GM18498 (cell line): Measurements from ENCODE around the gene PLCL2.
A peak's percentile ranks its signal among the peaks of the same experiment; 100 is the strongest.

Experiments
- ATAC-seq: cut with Tn5 transposase; IDR thresholded peaks from one replicate; pipeline ENCODE4 v1.9.1; 2021; ENCODE audit warnings: mild to moderate bottlenecking, moderate library complexity; ENCODE audit not compliant: unreplicated experiment

PLCL2 gene

GRCh38 chr3:16864610-16865313, 20.0 kb upstream of the PLCL2 start:
- ATAC-seq = no peak

- ATAC-seq = no peak
Observed at GRCh38 chr3:16865335-16865734, 19.4 kb upstream of the PLCL2 start.

GRCh38 chr3:16866571-16866970, 18.2 kb upstream of the PLCL2 start:
- no peak for ATAC-seq

GRCh38 chr3:16868513-16868912, 16.2 kb upstream of the PLCL2 start:
- no peak for ATAC-seq

GRCh38 chr3:16869261-16870005, 15.3 kb upstream of the PLCL2 start:
- no peak for ATAC-seq

GRCh38 chr3:16871915-16872842, 12.6 kb upstream of the PLCL2 start:
- no peak for ATAC-seq

- no peak for ATAC-seq
Observed at GRCh38 chr3:16873872-16874271, 10.9 kb upstream of the PLCL2 start.

GRCh38 chr3:16875876-16876550, 8.7 kb upstream of the PLCL2 start:
- no peak for ATAC-seq

- no peak for ATAC-seq
Observed at GRCh38 chr3:16877505-16877904, 7.2 kb upstream of the PLCL2 start.

- ATAC-seq = no peak
Observed at GRCh38 chr3:16877911-16878310, 6.8 kb upstream of the PLCL2 start.

- ATAC-seq = no peak
Observed at GRCh38 chr3:16881896-16882630, 2.7 kb upstream of the PLCL2 start.

GRCh38 chr3:16883057-16883722, 1.6 kb upstream of the PLCL2 start:
- no peak for ATAC-seq

GRCh38 chr3:16883723-16884083, 1.1 kb upstream of the PLCL2 start:
- ATAC-seq = no peak

GRCh38 chr3:16884084-16884747, 539 bp upstream of the PLCL2 start:
- ATAC-seq = peak; percentile 48

GRCh38 chr3:16885593-16886302, 993 bp downstream of the PLCL2 start:
- peak; percentile 28 for ATAC-seq

- ATAC-seq = no peak
Observed at GRCh38 chr3:16886303-16886683, 1.5 kb downstream of the PLCL2 start.

GRCh38 chr3:16887130-16887529, 2.4 kb downstream of the PLCL2 start:
- no peak for ATAC-seq

GRCh38 chr3:16888356-16888755, 3.6 kb downstream of the PLCL2 start:
- ATAC-seq = no peak
